BLaER1 (cell line): ENCODE data around the gene PTPRK.

Experiments used
- H3K27ac ChIP-seq: shearing (Covaris generic); formaldehyde crosslinking; 2 replicates; pipeline ENCODE4 v1.8.1; 2022
- H3K27me3 ChIP-seq: shearing (Covaris generic); formaldehyde crosslinking; 2 replicates; pipeline ENCODE4 v1.8.1; 2022
- H3K36me3 ChIP-seq: shearing (Covaris generic); formaldehyde crosslinking; 2 replicates; pipeline ENCODE4 v1.8.1; 2022
- H3K4me1 ChIP-seq: shearing (Covaris generic); formaldehyde crosslinking; 2 replicates; pipeline ENCODE4 v1.8.1; 2022
- H3K4me2 ChIP-seq: shearing (Covaris generic); formaldehyde crosslinking; 2 replicates; pipeline ENCODE4 v1.8.1; 2022
- H3K4me3 ChIP-seq: shearing (Covaris generic); formaldehyde crosslinking; 2 replicates; pipeline ENCODE4 v1.8.1; 2022
- H3K9ac ChIP-seq: shearing (Covaris generic); formaldehyde crosslinking; 2 replicates; pipeline ENCODE4 v1.8.1; 2022
- H3K9me3 ChIP-seq: shearing (Covaris generic); formaldehyde crosslinking; 2 replicates; pipeline ENCODE4 v1.8.1; 2022
- H4K20me1 ChIP-seq: shearing (Covaris generic); formaldehyde crosslinking; 2 replicates; pipeline ENCODE4 v1.8.1; 2022
- Cebpa-rat ChIP-seq: shearing (Covaris generic); IDR thresholded peaks from 2 replicates; pipeline ENCODE4 v1.8.1; 2022

The PTPRK gene

GRCh38 chr6:128507337-128508310 is 12.8 kb downstream of the PTPRK start:
- H3K9me3 ChIP-seq = no peaks in the 10 kb centered on the region
- no peaks in the 10 kb centered on the region for H3K27me3 ChIP-seq
- no peaks in the 10 kb centered on the region for H3K36me3 ChIP-seq
- H3K4me2 ChIP-seq = no peak overlapping the region
- H3K27ac ChIP-seq = no peak overlapping the region
- peaks cover 16% of the 10 kb centered on the region for H3K4me1 ChIP-seq
- no peak overlapping the region for H3K4me3 ChIP-seq
- H4K20me1 ChIP-seq = no peaks in the 10 kb centered on the region; the same call in 1 of the 2 replicates
- TF ChIP-seq Cebpa-rat = no peak
- no peak overlapping the region for H3K9ac ChIP-seq

DNA sequence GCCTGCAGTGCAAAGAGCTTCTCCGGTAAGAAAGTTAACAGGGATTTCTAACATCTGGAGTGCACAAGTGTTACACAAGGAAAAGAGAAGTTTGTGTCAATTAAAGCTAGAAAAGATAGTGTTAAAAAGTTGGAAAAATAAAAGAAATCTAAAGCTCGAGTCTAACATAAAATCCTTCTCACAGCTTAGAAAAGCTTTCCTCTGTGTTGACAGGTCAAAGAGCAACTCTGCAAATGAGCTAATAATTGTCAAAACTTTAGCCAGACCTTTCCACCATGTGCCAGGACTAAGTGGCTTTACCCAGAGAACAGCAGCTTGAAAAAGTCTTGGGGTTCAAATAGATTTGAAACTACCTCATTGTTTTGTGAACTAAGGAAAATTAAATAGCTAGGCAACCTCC is 14.8 kb downstream of the PTPRK start:
- H3K9ac ChIP-seq = no peak overlapping the region
- H3K4me2 ChIP-seq = peak overlapping the region; percentile 26; the same call in 1 of the 2 replicates
- no peaks in the 10 kb centered on the region for H3K27me3 ChIP-seq
- H3K4me1 ChIP-seq = peaks cover 16% of the 10 kb centered on the region
- H3K36me3 ChIP-seq = no peaks in the 10 kb centered on the region
- H3K4me3 ChIP-seq = no peak overlapping the region
- no peak for TF ChIP-seq Cebpa-rat
- H3K9me3 ChIP-seq = no peaks in the 10 kb centered on the region
- H4K20me1 ChIP-seq = no peaks in the 10 kb centered on the region; the same call in 1 of the 2 replicates
- no peak overlapping the region for H3K27ac ChIP-seq

GRCh38 chr6:128504003-128504654 is 16.3 kb downstream of the PTPRK start:
- no peak overlapping the region for H3K9ac ChIP-seq
- H4K20me1 ChIP-seq = no peaks in the 10 kb centered on the region; the same call in 1 of the 2 replicates
- no peaks in the 10 kb centered on the region for H3K36me3 ChIP-seq
- H3K9me3 ChIP-seq = no peaks in the 10 kb centered on the region
- peaks cover 16% of the 10 kb centered on the region for H3K4me1 ChIP-seq
- TF ChIP-seq Cebpa-rat = no peak
- H3K4me3 ChIP-seq = no peak overlapping the region
- no peaks in the 10 kb centered on the region for H3K27me3 ChIP-seq
- H3K4me2 ChIP-seq = no peak overlapping the region
- H3K27ac ChIP-seq = no peak overlapping the region

GRCh38 chr6:128500749-128501600 is 19.4 kb downstream of the PTPRK start:
- H3K4me2 ChIP-seq = no peak overlapping the region
- no peaks in the 10 kb centered on the region; the same call in 1 of the 2 replicates for H4K20me1 ChIP-seq
- no peak for TF ChIP-seq Cebpa-rat
- no peak overlapping the region for H3K9ac ChIP-seq
- H3K27me3 ChIP-seq = no peaks in the 10 kb centered on the region
- no peaks in the 10 kb centered on the region for H3K36me3 ChIP-seq
- no peak overlapping the region for H3K4me3 ChIP-seq
- no peak overlapping the region for H3K27ac ChIP-seq
- H3K9me3 ChIP-seq = no peaks in the 10 kb centered on the region
- H3K4me1 ChIP-seq = peaks cover 12% of the 10 kb centered on the region

GRCh38 chr6:128500014-128500413 is 20.4 kb downstream of the PTPRK start:
- H3K9me3 ChIP-seq = no peaks in the 10 kb centered on the region
- H3K4me1 ChIP-seq = peaks cover 12% of the 10 kb centered on the region
- no peaks in the 10 kb centered on the region for H3K27me3 ChIP-seq
- H3K4me2 ChIP-seq = no peak overlapping the region
- no peak for TF ChIP-seq Cebpa-rat
- no peaks in the 10 kb centered on the region for H3K36me3 ChIP-seq
- no peak overlapping the region for H3K4me3 ChIP-seq
- H3K27ac ChIP-seq = no peak overlapping the region
- no peaks in the 10 kb centered on the region for H4K20me1 ChIP-seq
- H3K9ac ChIP-seq = no peak overlapping the region

- TF ChIP-seq Cebpa-rat = no peak
- Histone ChIP-seq H3K9ac (no peak overlapping the region), H3K36me3 (no peaks in the 10 kb centered on the region), H3K4me2 (no peak overlapping the region), H3K4me3 (no peak overlapping the region), H3K27me3 (no peaks in the 10 kb centered on the region), H3K4me1 (peaks cover 17% of the 10 kb centered on the region), H4K20me1 (no peaks in the 10 kb centered on the region), H3K27ac (no peak overlapping the region), H3K9me3 (no peaks in the 10 kb centered on the region)
These were observed 21.2 kb downstream of the PTPRK start for GRCh38 chr6:128499079-128499731.

- no peaks in the 10 kb centered on the region for H4K20me1 ChIP-seq
- no peaks in the 10 kb centered on the region for H3K36me3 ChIP-seq
- no peak overlapping the region for H3K9ac ChIP-seq
- no peak overlapping the region for H3K4me2 ChIP-seq
- H3K4me3 ChIP-seq = no peak overlapping the region
- peaks cover 27% of the 10 kb centered on the region for H3K4me1 ChIP-seq
- TF ChIP-seq Cebpa-rat = no peak
- H3K27me3 ChIP-seq = no peaks in the 10 kb centered on the region
- no peak overlapping the region for H3K27ac ChIP-seq
- H3K9me3 ChIP-seq = no peaks in the 10 kb centered on the region
These were observed 22.2 kb downstream of the PTPRK start for GRCh38 chr6:128498234-128498633.

- Histone ChIP-seq H3K4me3 (no peak overlapping the region), H4K20me1 (no peaks in the 10 kb centered on the region), H3K27ac (no peak overlapping the region), H3K4me1 (peaks cover 50% of the 10 kb centered on the region), H3K36me3 (no peaks in the 10 kb centered on the region), H3K9ac (no peak overlapping the region), H3K27me3 (no peaks in the 10 kb centered on the region), H3K9me3 (no peaks in the 10 kb centered on the region), H3K4me2 (peak overlapping the region; percentile 73)
- no peak for TF ChIP-seq Cebpa-rat
These were observed 24.7 kb downstream of the PTPRK start for GRCh38 chr6:128495536-128496333.
